Activated CD8-positive, alpha-beta memory T cell treated with anti-CD3 and anti-CD28 coated beads for 36 hours (primary cell): ENCODE measurements around the gene CRHR2. TPM values are rescaled to one million over a fixed set of nuclear protein-coding genes. Genes with fewer than 3 reads are reported as not detected.

ENCODE experiments used
- CTCF ChIA-PET: fragments of 350-600 bp; sonication (Branson Sonifier 250); formaldehyde crosslinking; loops from one replicate; lab custom pipeline; 2021; ENCODE audit warnings: antibody characterized with exemption; lab: Charles Lee
- POLR2A ChIA-PET: fragments of 350-600 bp; sonication (Branson Sonifier 250); formaldehyde crosslinking; loops from one replicate; lab custom pipeline; 2021; ENCODE audit warnings: antibody characterized with exemption; lab: Charles Lee
- total RNA-seq, 2 experiments: library from RNA; stranded (reverse); gene quantifications; one replicate each; pipeline ENCODE4 v1.2.3, GENCODE V29; 2021

CRHR2 gene
- total RNA-seq, 2 experiments from 2014 or later: not detected

GRCh38 chr7:30661926-30662325, 20.3 kb downstream of the CRHR2 start:
- POLR2A ChIA-PET: no interaction called here
- CTCF ChIA-PET: interaction anchor here (1.2 kb wide), 1 partner anchor 78 kb away, joined by 3 read pairs; no protein-coding TSS in a partner anchor

GRCh38 chr7:30660331-30661255, 21.7 kb downstream of the CRHR2 start:
- ChIA-PET POLR2A (no interaction called here), CTCF (no interaction called here)

GRCh38 chr7:30659312-30659711, 22.9 kb downstream of the CRHR2 start:
- ChIA-PET POLR2A (no interaction called here), CTCF (no interaction called here)

GRCh38 chr7:30658479-30659074, 23.7 kb downstream of the CRHR2 start:
- ChIA-PET CTCF (no interaction called here), POLR2A (no interaction called here)

GRCh38 chr7:30657131-30657530, 25.1 kb downstream of the CRHR2 start:
- CTCF ChIA-PET: no interaction called here
- POLR2A ChIA-PET: no interaction called here

GRCh38 chr7:30656006-30656957, 26.0 kb downstream of the CRHR2 start:
- CTCF ChIA-PET: no interaction called here
- POLR2A ChIA-PET: no interaction called here

- CTCF ChIA-PET: no interaction called here
- POLR2A ChIA-PET: no interaction called here
Measured at GRCh38 chr7:30655096-30655970, 26.9 kb downstream of the CRHR2 start.

GRCh38 chr7:30654296-30655090, 27.8 kb downstream of the CRHR2 start:
- ChIA-PET POLR2A (no interaction called here), CTCF (no interaction called here)

GRCh38 chr7:30652698-30653641, 29.3 kb downstream of the CRHR2 start:
- POLR2A ChIA-PET: no interaction called here
- CTCF ChIA-PET: no interaction called here

- POLR2A ChIA-PET: no interaction called here
- CTCF ChIA-PET: interaction anchor here (0.7 kb wide), 1 partner anchor 27 kb away, joined by 3 read pairs; no protein-coding TSS in a partner anchor
Measured at GRCh38 chr7:30652132-30652531, 30.1 kb downstream of the CRHR2 start.

- ChIA-PET CTCF (no interaction called here), POLR2A (no interaction called here)
Measured at GRCh38 chr7:30650421-30650808, 31.8 kb downstream of the CRHR2 start.

GRCh38 chr7:30649717-30650420, 32.4 kb downstream of the CRHR2 start:
- POLR2A ChIA-PET: no interaction called here
- CTCF ChIA-PET: no interaction called here

GRCh38 chr7:30648744-30649540, 33.3 kb downstream of the CRHR2 start:
- POLR2A ChIA-PET: no interaction called here
- CTCF ChIA-PET: no interaction called here

GRCh38 chr7:30647589-30648364, 34.5 kb downstream of the CRHR2 start:
- ChIA-PET POLR2A (no interaction called here), CTCF (no interaction called here)

- ChIA-PET POLR2A (no interaction called here), CTCF (no interaction called here)
Measured at GRCh38 chr7:30646154-30646553, 36.1 kb downstream of the CRHR2 start.
